Activated T-cell treated with anti-CD3 and anti-CD28 coated beads, Interleukin-2, amount 50 U/mL, for 1 hour (primary cell): ENCODE data around the gene KIAA1549.

Experiments used
- DNase-seq: peaks from one replicate; pipeline ENCODE4 v3.0.0-alpha.2; 2020

KIAA1549 gene

GRCh38 chr7:138902161-138902560, 79.0 kb downstream of the KIAA1549 start:
- DNase-seq = no peak

GRCh38 chr7:138900035-138900828, 81.0 kb downstream of the KIAA1549 start:
- no peak for DNase-seq

- no peak for DNase-seq
These were observed 82.4 kb downstream of the KIAA1549 start for GRCh38 chr7:138898802-138899201.

GRCh38 chr7:138898255-138898654, 82.9 kb downstream of the KIAA1549 start:
- DNase-seq = peak; percentile 27

GRCh38 chr7:138895679-138896078, 85.5 kb downstream of the KIAA1549 start:
- DNase-seq = no peak

GRCh38 chr7:138893258-138893657, 87.9 kb downstream of the KIAA1549 start:
- no peak for DNase-seq

GRCh38 chr7:138892812-138893211, 88.4 kb downstream of the KIAA1549 start:
- DNase-seq = no peak

- DNase-seq = no peak
These were observed 89.1 kb downstream of the KIAA1549 start for GRCh38 chr7:138892006-138892630.

GRCh38 chr7:138891446-138891810, 89.8 kb downstream of the KIAA1549 start:
- no peak for DNase-seq

GRCh38 chr7:138890499-138891445, 90.4 kb downstream of the KIAA1549 start:
- DNase-seq = no peak

GRCh38 chr7:138889582-138890498, 91.3 kb downstream of the KIAA1549 start:
- no peak for DNase-seq

GRCh38 chr7:138887872-138888656, 93.1 kb downstream of the KIAA1549 start:
- no peak for DNase-seq

GRCh38 chr7:138887085-138887710, 94.0 kb downstream of the KIAA1549 start:
- no peak for DNase-seq

- peak; percentile 36 for DNase-seq
These were observed 94.7 kb downstream of the KIAA1549 start for GRCh38 chr7:138886501-138886917.

- DNase-seq = no peak
These were observed 95.6 kb downstream of the KIAA1549 start for GRCh38 chr7:138885383-138886147.

- DNase-seq = no peak
These were observed 98.9 kb downstream of the KIAA1549 start for GRCh38 chr7:138882249-138882648.

- no peak for DNase-seq
These were observed 99.5 kb downstream of the KIAA1549 start for GRCh38 chr7:138881579-138882188.

GRCh38 chr7:138880881-138881578, 100.2 kb downstream of the KIAA1549 start:
- DNase-seq = no peak

- DNase-seq = no peak
These were observed 101.8 kb downstream of the KIAA1549 start for GRCh38 chr7:138879356-138879755.
